ENCODE results near the gene SLC16A6.

The SLC16A6 gene

GRCh38 chr17:68306819-68307218, 15.9 kb upstream of the SLC16A6 start:
- H3K4me1 ChIP-seq (ENCODE audit: control insufficient read depth in 2 of 2, insufficient read depth in 1 of 2, low read depth in 1 of 2, low read length in 2 of 2), result peaks cover 0 to 2% of the 10 kb centered on the region in 2 donors
- H4K8ac ChIP-seq (ENCODE audit: low read depth, low read length), result no peak overlapping the region
- H3K36me3 ChIP-seq (replicated peaks in 1 of 2; ENCODE audit: control insufficient read depth in 2 of 2, insufficient read depth in 2 of 2, low read length in 2 of 2), result peaks cover 3 to 24% of the 10 kb centered on the region in 2 donors
- no peak overlapping the region for H3K18ac ChIP-seq (ENCODE audit: low read length)
- H3K14ac ChIP-seq (ENCODE audit: low read length), result no peak overlapping the region
- no peaks in the 10 kb centered on the region for H3K79me1 ChIP-seq (ENCODE audit: low read depth, low read length)
- no peak overlapping the region for H2BK120ac ChIP-seq (ENCODE audit: low read depth, low read length)
- H4K91ac ChIP-seq (ENCODE audit: low read depth, low read length, poor library complexity), result no peak overlapping the region
- no peak overlapping the region for H2AK5ac ChIP-seq (ENCODE audit: low read depth, low read length)
- H3K4me2 ChIP-seq (ENCODE audit: insufficient read depth, low read length, poor library complexity, severe bottlenecking), result no peak overlapping the region
- no CpG with 5 or more reads among the region's 6 CpGs for WGBS, 2 donors (ENCODE audit: extremely low coverage in 2 of 2, insufficient read length in 2 of 2, insufficient replicate concordance in 1 of 2)
- no peaks in the 10 kb centered on the region for H3K27me3 ChIP-seq (ENCODE audit: control insufficient read depth in 3 of 3, insufficient read depth in 3 of 3, low read depth in 1 of 3, low read length in 3 of 3)
- no peak overlapping the region for H3K4ac ChIP-seq (ENCODE audit: low read length)
- no peak overlapping the region for H2BK15ac ChIP-seq (ENCODE audit: low read length)
- H2BK5ac ChIP-seq (ENCODE audit: low read length), result no peak overlapping the region
- peaks cover 1 to 17% of the 10 kb centered on the region in 2 donors for H3K9me3 ChIP-seq (replicated peaks in 1 of 2; ENCODE audit: control insufficient read depth in 2 of 2, insufficient read depth in 1 of 2, low read depth in 1 of 2, low read length in 2 of 2)
- H2BK12ac ChIP-seq (ENCODE audit: low read length), result no peak overlapping the region
- no peak overlapping the region for H3K9ac ChIP-seq (ENCODE audit: low read depth, low read length, poor library complexity)
- no peak overlapping the region for H3K4me3 ChIP-seq (ENCODE audit: low read length in 2 of 2)
- H3K23ac ChIP-seq (ENCODE audit: low read depth, low read length, poor library complexity), result no peak overlapping the region
- DNase-seq (ENCODE audit: low spot score), result no peak
- no peak overlapping the region for H3K27ac ChIP-seq (replicated peaks; ENCODE audit: low read length)
- no peak overlapping the region for H2AFZ ChIP-seq (ENCODE audit: low read length)

DNA sequence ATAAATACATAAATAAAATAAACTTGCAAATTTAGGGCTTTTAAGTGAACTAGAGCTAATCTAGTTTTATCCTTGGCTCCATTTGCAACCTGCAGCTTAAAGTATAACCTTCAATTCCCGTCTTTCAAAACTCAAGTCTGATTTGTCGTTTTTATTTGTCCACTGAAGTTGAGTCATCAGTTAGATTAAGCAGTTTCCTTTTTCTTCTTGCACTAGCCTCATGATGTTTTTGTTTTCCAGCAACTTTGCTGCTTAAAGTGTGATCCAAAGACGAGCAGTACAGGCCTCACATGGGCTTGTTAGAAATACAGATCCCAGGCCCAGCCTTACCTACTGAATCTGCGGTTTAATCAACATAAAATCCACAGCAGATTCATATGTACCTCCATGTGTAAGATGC, 14.2 kb upstream of the SLC16A6 start:
- Histone ChIP-seq H3K9me3 (replicated peaks in 1 of 2; ENCODE audit: control insufficient read depth in 2 of 2, insufficient read depth in 1 of 2, low read depth in 1 of 2, low read length in 2 of 2) (peaks cover 1 to 26% of the 10 kb centered on the region in 2 donors), H3K14ac (ENCODE audit: low read length) (no peak overlapping the region), H3K4ac (ENCODE audit: low read length) (no peak overlapping the region), H2AK5ac (ENCODE audit: low read depth, low read length) (no peak overlapping the region), H4K91ac (ENCODE audit: low read depth, low read length, poor library complexity) (no peak overlapping the region), H2BK120ac (ENCODE audit: low read depth, low read length) (no peak overlapping the region), H3K23ac (ENCODE audit: low read depth, low read length, poor library complexity) (no peak overlapping the region), H2BK12ac (ENCODE audit: low read length) (no peak overlapping the region), H3K4me3 (ENCODE audit: low read length in 2 of 2) (no peak overlapping the region), H3K79me1 (ENCODE audit: low read depth, low read length) (no peaks in the 10 kb centered on the region), H3K4me1 (ENCODE audit: control insufficient read depth in 2 of 2, insufficient read depth in 1 of 2, low read depth in 1 of 2, low read length in 2 of 2) (peaks cover 0 to 2% of the 10 kb centered on the region in 2 donors), H3K36me3 (replicated peaks in 1 of 2; ENCODE audit: control insufficient read depth in 2 of 2, insufficient read depth in 2 of 2, low read length in 2 of 2) (peaks cover 3 to 18% of the 10 kb centered on the region in 2 donors), H3K9ac (ENCODE audit: low read depth, low read length, poor library complexity) (no peak overlapping the region), H3K4me2 (ENCODE audit: insufficient read depth, low read length, poor library complexity, severe bottlenecking) (no peak overlapping the region), H3K18ac (ENCODE audit: low read length) (no peak overlapping the region), H2BK15ac (ENCODE audit: low read length) (no peak overlapping the region), H4K8ac (ENCODE audit: low read depth, low read length) (no peak overlapping the region), H3K27ac (replicated peaks; ENCODE audit: low read length) (no peak overlapping the region), H2AFZ (ENCODE audit: low read length) (no peak overlapping the region), H3K27me3 (ENCODE audit: control insufficient read depth in 3 of 3, insufficient read depth in 3 of 3, low read depth in 1 of 3, low read length in 3 of 3) (no peaks in the 10 kb centered on the region), H2BK5ac (ENCODE audit: low read length) (no peak overlapping the region)
- no peak for DNase-seq (ENCODE audit: low spot score)
- WGBS, 2 donors (ENCODE audit: extremely low coverage in 2 of 2, insufficient read length in 2 of 2, insufficient replicate concordance in 1 of 2), result no CpG with 5 or more reads among the region's 4 CpGs

- H2BK15ac ChIP-seq (ENCODE audit: low read length), result no peak overlapping the region
- H3K4me1 ChIP-seq (ENCODE audit: control insufficient read depth in 2 of 2, insufficient read depth in 1 of 2, low read depth in 1 of 2, low read length in 2 of 2), result peaks cover 0 to 2% of the 10 kb centered on the region in 2 donors
- no peak overlapping the region for H3K9ac ChIP-seq (ENCODE audit: low read depth, low read length, poor library complexity)
- no peak overlapping the region for H3K4ac ChIP-seq (ENCODE audit: low read length)
- H4K8ac ChIP-seq (ENCODE audit: low read depth, low read length), result no peak overlapping the region
- no peak overlapping the region for H3K14ac ChIP-seq (ENCODE audit: low read length)
- H3K27me3 ChIP-seq (ENCODE audit: control insufficient read depth in 3 of 3, insufficient read depth in 3 of 3, low read depth in 1 of 3, low read length in 3 of 3), result no peaks in the 10 kb centered on the region
- no peak overlapping the region for H3K23ac ChIP-seq (ENCODE audit: low read depth, low read length, poor library complexity)
- H3K4me2 ChIP-seq (ENCODE audit: insufficient read depth, low read length, poor library complexity, severe bottlenecking), result no peak overlapping the region
- peaks cover 1 to 30% of the 10 kb centered on the region in 2 donors for H3K9me3 ChIP-seq (replicated peaks in 1 of 2; ENCODE audit: control insufficient read depth in 2 of 2, insufficient read depth in 1 of 2, low read depth in 1 of 2, low read length in 2 of 2)
- no peak overlapping the region for H4K91ac ChIP-seq (ENCODE audit: low read depth, low read length, poor library complexity)
- no peak overlapping the region for H3K18ac ChIP-seq (ENCODE audit: low read length)
- no peak for DNase-seq (ENCODE audit: low spot score)
- no peak overlapping the region for H2AFZ ChIP-seq (ENCODE audit: low read length)
- WGBS, 2 donors (ENCODE audit: extremely low coverage in 2 of 2, insufficient read length in 2 of 2, insufficient replicate concordance in 1 of 2), result no CpG with 5 or more reads among the region's 6 CpGs
- no peak overlapping the region for H2BK5ac ChIP-seq (ENCODE audit: low read length)
- no peak overlapping the region for H2BK120ac ChIP-seq (ENCODE audit: low read depth, low read length)
- no peak overlapping the region for H2BK12ac ChIP-seq (ENCODE audit: low read length)
- H3K4me3 ChIP-seq (ENCODE audit: low read length in 2 of 2), result no peak overlapping the region
- no peak overlapping the region for H3K27ac ChIP-seq (replicated peaks; ENCODE audit: low read length)
- peaks cover 3 to 18% of the 10 kb centered on the region in 2 donors for H3K36me3 ChIP-seq (replicated peaks in 1 of 2; ENCODE audit: control insufficient read depth in 2 of 2, insufficient read depth in 2 of 2, low read length in 2 of 2)
- no peak overlapping the region for H2AK5ac ChIP-seq (ENCODE audit: low read depth, low read length)
- H3K79me1 ChIP-seq (ENCODE audit: low read depth, low read length), result no peaks in the 10 kb centered on the region
Observed at GRCh38 chr17:68304706-68305105, 13.8 kb upstream of the SLC16A6 start.

GRCh38 chr17:68302666-68303065, 11.7 kb upstream of the SLC16A6 start:
- Histone ChIP-seq H4K8ac (ENCODE audit: low read depth, low read length) (no peak overlapping the region), H3K27ac (replicated peaks; ENCODE audit: low read length) (no peak overlapping the region), H2BK12ac (ENCODE audit: low read length) (no peak overlapping the region), H3K36me3 (replicated peaks in 1 of 2; ENCODE audit: control insufficient read depth in 2 of 2, insufficient read depth in 2 of 2, low read length in 2 of 2) (peaks cover 0 to 14% of the 10 kb centered on the region in 2 donors), H3K14ac (ENCODE audit: low read length) (no peak overlapping the region), H2AK5ac (ENCODE audit: low read depth, low read length) (no peak overlapping the region), H2BK15ac (ENCODE audit: low read length) (no peak overlapping the region), H3K79me1 (ENCODE audit: low read depth, low read length) (no peaks in the 10 kb centered on the region), H3K9ac (ENCODE audit: low read depth, low read length, poor library complexity) (no peak overlapping the region), H3K4ac (ENCODE audit: low read length) (no peak overlapping the region), H3K4me2 (ENCODE audit: insufficient read depth, low read length, poor library complexity, severe bottlenecking) (no peak overlapping the region), H3K18ac (ENCODE audit: low read length) (no peak overlapping the region), H2BK120ac (ENCODE audit: low read depth, low read length) (no peak overlapping the region), H3K27me3 (ENCODE audit: control insufficient read depth in 3 of 3, insufficient read depth in 3 of 3, low read depth in 1 of 3, low read length in 3 of 3) (no peaks in the 10 kb centered on the region), H3K4me1 (ENCODE audit: control insufficient read depth in 2 of 2, insufficient read depth in 1 of 2, low read depth in 1 of 2, low read length in 2 of 2) (peaks cover 0 to 2% of the 10 kb centered on the region in 2 donors), H2BK5ac (ENCODE audit: low read length) (no peak overlapping the region), H2AFZ (ENCODE audit: low read length) (no peak overlapping the region), H3K4me3 (ENCODE audit: low read length in 2 of 2) (no peak overlapping the region), H3K9me3 (replicated peaks in 1 of 2; ENCODE audit: control insufficient read depth in 2 of 2, insufficient read depth in 1 of 2, low read depth in 1 of 2, low read length in 2 of 2) (peaks cover 0 to 26% of the 10 kb centered on the region in 2 donors), H4K91ac (ENCODE audit: low read depth, low read length, poor library complexity) (no peak overlapping the region), H3K23ac (ENCODE audit: low read depth, low read length, poor library complexity) (no peak overlapping the region)
- WGBS, 2 donors (ENCODE audit: extremely low coverage in 2 of 2, insufficient read length in 2 of 2, insufficient replicate concordance in 1 of 2), result no CpG with 5 or more reads among the region's 4 CpGs
- DNase-seq (ENCODE audit: low spot score), result no peak
